SIG-M5 (cell line): ENCODE data around the gene AXIN2.

Experiments used
- DNase-seq: peaks from one replicate; lab custom pipeline; 2025; lab: John Stamatoyannopoulos, UW

The AXIN2 gene

GRCh38 chr17:65583921-65584603 lies 22.6 kb upstream of the AXIN2 start:
- no peak for DNase-seq

DNA sequence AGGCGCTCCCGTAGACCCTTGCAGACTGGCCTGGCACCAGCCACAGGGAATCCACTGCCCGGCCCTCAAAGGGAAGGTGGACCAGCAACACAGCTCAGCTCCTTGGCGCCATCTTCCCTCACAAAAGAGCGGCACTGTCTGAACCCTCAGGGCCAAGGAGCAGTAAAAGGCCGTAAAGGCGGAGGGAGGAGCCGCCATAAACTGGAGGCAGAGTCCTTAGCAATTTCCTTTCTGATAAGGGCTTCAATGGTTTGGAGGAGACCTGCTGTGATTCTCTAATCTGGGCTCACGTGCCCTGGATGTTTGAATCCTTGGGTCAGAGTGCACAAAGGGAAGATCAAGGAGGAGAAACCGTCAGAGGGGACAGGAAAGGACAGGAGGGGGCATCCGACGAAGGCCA lies 15.5 kb upstream of the AXIN2 start:
- no peak for DNase-seq

- no peak for DNase-seq
These were observed 11.8 kb upstream of the AXIN2 start for GRCh38 chr17:65573282-65573602.

- DNase-seq = no peak
These were observed 11.3 kb upstream of the AXIN2 start for GRCh38 chr17:65572581-65573281.

- DNase-seq = no peak
These were observed 10.7 kb upstream of the AXIN2 start for GRCh38 chr17:65572186-65572580.

DNA sequence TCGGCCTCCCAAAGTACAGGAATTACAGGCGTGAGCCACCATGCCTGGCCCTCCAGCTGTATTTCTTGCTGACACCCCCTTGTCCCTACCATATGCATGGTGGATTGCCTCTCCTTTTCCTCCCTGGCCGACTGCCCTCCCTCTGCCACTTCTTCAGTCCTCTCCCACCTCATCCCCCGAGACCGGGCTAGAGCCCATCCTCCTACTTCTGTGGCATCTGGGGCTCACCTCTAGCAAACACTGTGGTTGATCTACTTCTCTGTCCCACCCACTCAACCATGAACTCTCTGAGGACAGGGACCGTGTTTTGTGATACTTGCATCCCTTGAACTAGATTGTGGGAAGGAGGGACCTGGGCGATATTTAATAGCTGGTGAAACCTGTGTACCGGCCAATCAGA lies 7.5 kb upstream of the AXIN2 start:
- DNase-seq = no peak

DNA sequence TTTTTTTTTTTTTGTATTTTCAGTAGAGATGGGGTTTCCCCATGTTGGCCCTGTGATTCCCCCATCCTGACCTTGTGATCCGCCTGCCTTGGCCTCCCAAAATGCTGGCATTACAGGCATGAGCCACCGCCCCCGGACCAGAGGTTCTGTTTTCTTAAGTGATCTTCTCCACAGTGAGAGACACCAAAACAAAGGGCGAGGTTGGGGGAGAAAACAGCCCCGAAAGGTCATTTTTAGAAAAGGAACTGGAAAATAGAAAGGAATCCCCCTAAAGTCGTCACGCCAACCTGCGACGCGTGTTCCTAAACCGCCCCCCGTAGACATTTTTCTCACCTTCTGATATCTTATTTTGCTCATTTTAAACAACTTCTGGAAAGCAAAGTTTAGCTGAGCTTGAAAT lies 6.1 kb upstream of the AXIN2 start:
- DNase-seq = no peak

DNA sequence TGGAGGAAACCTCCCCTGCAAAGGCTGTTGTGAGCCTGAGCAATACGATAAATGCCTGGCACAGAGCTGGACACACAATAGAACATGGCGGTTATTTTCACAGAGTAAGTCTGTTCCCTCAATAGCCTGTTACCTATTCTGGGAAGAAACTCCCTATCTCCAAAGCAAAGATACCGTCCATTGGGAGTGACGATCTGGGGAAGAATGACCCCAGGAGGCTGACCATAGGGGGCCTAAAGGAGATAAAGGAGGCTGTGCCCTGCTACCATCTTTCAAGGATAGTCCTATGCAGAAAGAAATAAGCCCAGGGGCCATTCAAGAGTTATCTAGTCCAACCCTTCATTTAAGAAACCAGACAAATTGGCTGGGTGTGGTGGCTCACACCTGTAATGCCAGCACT lies 4.1 kb upstream of the AXIN2 start:
- DNase-seq = no peak

DNA sequence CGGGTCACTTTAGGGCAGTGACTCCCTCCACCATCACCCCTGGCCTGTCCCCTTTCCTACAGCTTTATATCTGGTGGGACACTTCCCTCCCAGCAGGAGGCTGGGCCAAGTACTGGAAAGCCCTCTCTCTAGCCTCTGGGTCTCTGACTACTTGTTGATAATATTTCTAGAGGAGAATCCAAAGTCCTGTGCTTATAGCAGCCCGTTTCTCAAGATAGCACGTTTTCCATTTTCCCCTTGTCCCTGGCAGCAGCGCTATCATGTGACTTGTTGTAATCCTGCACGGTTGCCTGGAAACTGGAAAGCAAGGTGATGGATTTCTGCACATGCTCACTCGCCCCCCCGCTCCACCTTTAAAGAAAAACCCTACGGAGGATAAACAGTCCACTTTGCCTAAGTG lies 3.3 kb upstream of the AXIN2 start:
- DNase-seq = no peak

- DNase-seq = no peak
These were observed 721 bp upstream of the AXIN2 start for GRCh38 chr17:65562206-65562531.

GRCh38 chr17:65560628-65561451 lies 608 bp downstream of the AXIN2 start:
- no peak for DNase-seq

- no peak for DNase-seq
These were observed 1.4 kb downstream of the AXIN2 start for GRCh38 chr17:65559804-65560627.

GRCh38 chr17:65559461-65559803 lies 2.0 kb downstream of the AXIN2 start:
- no peak for DNase-seq

DNA sequence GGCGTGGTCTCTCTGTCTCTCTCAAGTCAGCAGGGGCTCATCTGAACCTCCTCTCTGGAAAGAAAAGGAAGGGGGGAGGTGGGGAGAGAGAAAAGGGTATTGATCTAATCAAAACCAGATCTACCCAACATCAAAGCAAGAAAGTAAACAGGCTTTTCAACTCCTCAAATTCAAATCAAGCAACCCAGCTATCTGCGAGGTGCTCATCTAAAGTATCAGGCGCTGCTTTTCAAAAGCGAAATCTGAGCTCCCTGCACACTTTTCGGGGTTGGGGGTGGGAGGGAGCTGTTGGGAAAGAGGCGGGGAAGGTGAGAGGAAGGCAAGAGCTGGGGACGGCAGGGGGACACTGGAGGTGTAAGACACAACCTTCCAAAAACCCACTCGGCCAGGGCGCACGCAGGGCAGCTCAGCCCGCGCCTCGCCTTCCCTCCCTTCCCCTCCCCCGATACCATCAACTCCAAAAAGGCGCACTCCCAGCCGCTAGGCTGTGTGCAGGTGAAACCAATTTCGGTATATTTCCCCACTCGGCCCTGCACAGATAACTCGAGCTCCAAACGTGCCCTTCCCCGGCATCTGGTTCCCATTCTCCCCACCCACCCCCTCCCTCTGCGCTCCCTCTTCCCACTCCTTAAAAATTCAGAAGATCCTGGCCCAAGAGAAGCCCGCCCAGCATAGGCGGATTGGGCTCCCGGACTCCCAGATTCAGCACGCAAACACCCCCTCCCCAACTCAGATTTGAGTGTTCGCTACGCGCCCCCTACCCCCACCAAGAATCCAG lies 2.6 kb downstream of the AXIN2 start:
- DNase-seq = no peak

DNA sequence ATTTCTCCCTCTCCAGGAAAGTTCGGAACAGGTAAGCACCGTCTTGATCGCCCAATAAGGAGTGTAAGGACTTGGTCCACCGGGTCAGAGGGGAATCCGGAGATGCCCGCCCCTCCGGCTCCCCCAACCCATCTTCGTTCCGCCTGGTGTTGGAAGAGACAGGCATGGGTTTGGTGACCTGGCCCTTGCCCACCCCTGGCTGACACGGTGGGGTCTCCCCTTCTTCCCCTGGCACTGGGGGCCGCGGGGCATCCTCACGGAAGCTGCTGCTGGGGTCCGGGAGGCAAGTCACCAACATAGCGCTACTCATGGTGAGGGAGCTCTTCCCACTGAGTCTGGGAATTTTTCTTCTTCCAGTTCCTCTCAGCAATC lies 3.2 kb downstream of the AXIN2 start:
- DNase-seq = no peak

GRCh38 chr17:65557349-65558310 lies 3.8 kb downstream of the AXIN2 start:
- no peak for DNase-seq

GRCh38 chr17:65556910-65557348 lies 4.5 kb downstream of the AXIN2 start:
- DNase-seq = no peak

DNA sequence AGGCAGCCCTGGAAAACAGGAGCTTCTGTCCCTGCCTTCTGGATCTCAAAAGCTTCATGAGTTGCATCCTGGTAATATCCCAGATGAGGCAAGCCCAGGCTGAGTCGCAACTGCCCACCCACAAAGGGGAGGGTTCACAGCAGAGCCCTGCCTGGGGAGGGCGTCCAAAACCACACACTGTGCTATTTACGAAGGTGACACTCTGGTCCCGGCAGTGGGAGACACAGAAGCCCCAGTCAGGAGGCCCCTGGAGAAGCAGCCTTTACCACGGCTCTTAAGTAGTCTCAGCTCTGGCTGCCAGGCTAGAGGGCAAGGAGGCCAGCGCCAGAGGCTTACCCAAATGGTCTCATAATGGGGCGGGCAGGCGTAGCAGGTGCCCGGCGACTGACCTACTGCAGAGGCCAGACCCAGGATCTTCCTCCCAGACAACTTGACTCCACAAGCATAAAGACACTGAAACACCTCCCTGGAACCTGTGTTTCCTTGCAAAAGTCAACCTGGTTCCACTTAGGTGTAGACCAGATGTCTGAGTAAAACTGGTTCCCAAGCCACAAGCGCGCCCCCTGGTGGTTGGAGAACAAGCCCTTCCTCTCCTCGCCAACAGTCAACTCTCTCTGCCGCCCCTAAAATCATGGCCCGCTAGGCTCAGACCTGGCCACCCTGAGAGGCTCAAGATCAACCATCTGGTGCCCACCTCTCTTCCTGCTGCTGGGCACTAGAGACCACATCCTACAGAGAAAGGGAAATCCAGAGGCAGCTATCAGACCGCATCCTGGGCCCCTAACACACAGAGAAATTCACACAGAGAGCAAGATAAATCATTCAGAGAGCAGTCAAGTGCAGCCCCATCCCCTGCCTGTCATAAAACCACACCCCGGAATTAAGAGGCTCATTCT lies 5.2 kb downstream of the AXIN2 start:
- no peak for DNase-seq

DNA sequence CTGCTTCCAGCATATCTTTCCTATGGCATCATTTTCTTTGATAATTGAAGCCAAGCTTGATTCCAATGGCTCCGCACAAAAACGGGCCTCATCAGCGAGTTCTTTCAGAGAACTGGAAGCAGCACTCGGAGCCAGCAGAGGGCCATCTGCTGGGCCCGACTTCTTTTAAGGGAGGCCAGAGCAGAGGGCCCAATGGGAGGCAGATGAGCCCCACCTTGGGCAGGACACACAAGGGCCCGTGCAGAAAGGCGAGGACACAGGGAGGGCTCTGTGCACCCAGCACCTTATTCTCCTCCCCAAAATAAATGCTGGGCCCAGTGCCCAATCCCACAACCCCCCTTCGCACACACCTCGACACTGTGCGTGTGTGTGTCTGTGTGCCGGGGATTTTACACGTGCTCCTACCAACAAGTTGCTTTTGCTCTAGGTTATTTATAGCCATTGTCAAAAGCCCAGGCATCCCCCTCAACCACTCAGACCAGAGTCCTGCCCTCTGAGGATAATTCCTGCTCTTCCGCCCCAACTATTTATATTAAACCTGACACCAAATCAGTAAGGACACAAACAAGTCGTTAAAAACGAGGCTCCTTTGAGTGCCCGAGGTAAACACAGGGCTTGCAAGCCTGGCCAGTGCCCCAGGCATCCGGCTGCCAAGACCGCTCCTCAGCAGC lies 6.8 kb downstream of the AXIN2 start:
- DNase-seq = no peak
